ENCODE data around the gene CLDN25.

DNA sequence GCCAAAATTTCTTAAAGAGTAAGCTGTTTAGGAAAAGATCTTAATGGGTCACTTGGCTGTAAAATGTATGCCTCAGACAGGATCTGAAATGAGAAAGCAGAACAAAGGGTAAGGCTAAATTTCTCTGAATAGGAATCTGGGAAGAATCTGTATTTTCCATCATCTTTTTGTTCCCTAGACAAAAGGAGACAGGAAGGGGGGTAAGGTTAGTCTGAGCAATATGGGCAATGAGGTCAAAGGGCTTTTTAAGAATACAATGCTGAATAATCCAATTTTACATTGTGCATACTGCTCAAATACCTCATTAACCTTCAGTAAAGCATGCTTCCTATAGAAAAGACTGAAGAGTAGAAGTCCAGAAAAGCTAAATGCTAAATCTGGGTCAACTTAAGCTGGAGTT, 34.6 kb downstream of the CLDN25 start:
- no peak for TF ChIP-seq POLR2A (IDR thresholded peaks at IDR 0.05; ENCODE audit: low read depth)
- TF ChIP-seq, protein P1, sequence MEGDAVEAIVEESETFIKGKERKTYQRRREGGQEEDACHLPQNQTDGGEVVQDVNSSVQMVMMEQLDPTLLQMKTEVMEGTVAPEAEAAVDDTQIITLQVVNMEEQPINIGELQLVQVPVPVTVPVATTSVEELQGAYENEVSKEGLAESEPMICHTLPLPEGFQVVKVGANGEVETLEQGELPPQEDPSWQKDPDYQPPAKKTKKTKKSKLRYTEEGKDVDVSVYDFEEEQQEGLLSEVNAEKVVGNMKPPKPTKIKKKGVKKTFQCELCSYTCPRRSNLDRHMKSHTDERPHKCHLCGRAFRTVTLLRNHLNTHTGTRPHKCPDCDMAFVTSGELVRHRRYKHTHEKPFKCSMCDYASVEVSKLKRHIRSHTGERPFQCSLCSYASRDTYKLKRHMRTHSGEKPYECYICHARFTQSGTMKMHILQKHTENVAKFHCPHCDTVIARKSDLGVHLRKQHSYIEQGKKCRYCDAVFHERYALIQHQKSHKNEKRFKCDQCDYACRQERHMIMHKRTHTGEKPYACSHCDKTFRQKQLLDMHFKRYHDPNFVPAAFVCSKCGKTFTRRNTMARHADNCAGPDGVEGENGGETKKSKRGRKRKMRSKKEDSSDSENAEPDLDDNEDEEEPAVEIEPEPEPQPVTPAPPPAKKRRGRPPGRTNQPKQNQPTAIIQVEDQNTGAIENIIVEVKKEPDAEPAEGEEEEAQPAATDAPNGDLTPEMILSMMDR (IDR thresholded peaks at IDR 0.05): no peak
- TF ChIP-seq EP300 (IDR thresholded peaks at IDR 0.05): no peak
